NCI-H460 (cell line): ENCODE results near the gene ZNF618. TPM values are rescaled to one million over a fixed set of nuclear protein-coding genes. Genes with fewer than 3 reads are reported as not detected.

Experiments used
- DNase-seq: peaks from one replicate; pipeline ENCODE4 v3.0.0-alpha.2; 2016; ENCODE audit warnings: low read depth; ENCODE audit errors: extremely low read depth
- total RNA-seq: library from RNA; depleted of rRNA; stranded (reverse); fragments of >200 nt; shearing (Covaris generic); gene quantifications from 2 replicates; pipeline ENCODE4 v1.2.3, GENCODE V29; 2014

The ZNF618 gene
- total RNA-seq, 1 experiment from 2014 or later: 2.9 TPM

GRCh38 chr9:113910036-113910639 is 34.0 kb downstream of the ZNF618 start:
- no peak for DNase-seq

- no peak for DNase-seq
Observed at GRCh38 chr9:113911850-113912557, 35.9 kb downstream of the ZNF618 start.

- DNase-seq: no peak
Observed at GRCh38 chr9:113912816-113913215, 36.7 kb downstream of the ZNF618 start.

- no peak for DNase-seq
Observed at GRCh38 chr9:113913426-113914195, 37.5 kb downstream of the ZNF618 start.

- no peak for DNase-seq
Observed at GRCh38 chr9:113914517-113914916, 38.4 kb downstream of the ZNF618 start.

GRCh38 chr9:113915817-113916434 is 39.8 kb downstream of the ZNF618 start:
- DNase-seq: no peak

- no peak for DNase-seq
Observed at GRCh38 chr9:113916931-113917330, 40.8 kb downstream of the ZNF618 start.

- no peak for DNase-seq
Observed at GRCh38 chr9:113918697-113919350, 42.7 kb downstream of the ZNF618 start.

GRCh38 chr9:113919382-113919781 is 43.3 kb downstream of the ZNF618 start:
- DNase-seq: no peak

- no peak for DNase-seq
Observed at GRCh38 chr9:113919871-113920270, 43.8 kb downstream of the ZNF618 start.

GRCh38 chr9:113920872-113921271 is 44.8 kb downstream of the ZNF618 start:
- DNase-seq: no peak

- no peak for DNase-seq
Observed at GRCh38 chr9:113921396-113921925, 45.4 kb downstream of the ZNF618 start.

GRCh38 chr9:113922160-113922559 is 46.1 kb downstream of the ZNF618 start:
- no peak for DNase-seq

GRCh38 chr9:113926211-113926610 is 50.1 kb downstream of the ZNF618 start:
- DNase-seq: no peak

GRCh38 chr9:113927277-113927676 is 51.2 kb downstream of the ZNF618 start:
- DNase-seq: no peak

GRCh38 chr9:113928269-113928668 is 52.2 kb downstream of the ZNF618 start:
- no peak for DNase-seq

GRCh38 chr9:113929634-113930389 is 53.7 kb downstream of the ZNF618 start:
- no peak for DNase-seq

GRCh38 chr9:113930390-113930783 is 54.3 kb downstream of the ZNF618 start:
- no peak for DNase-seq

GRCh38 chr9:113931140-113931539 is 55.0 kb downstream of the ZNF618 start:
- DNase-seq: no peak

GRCh38 chr9:113931777-113932176 is 55.7 kb downstream of the ZNF618 start:
- no peak for DNase-seq
